ENCODE results near the gene ABCA2.

Gene ABCA2

DNA sequence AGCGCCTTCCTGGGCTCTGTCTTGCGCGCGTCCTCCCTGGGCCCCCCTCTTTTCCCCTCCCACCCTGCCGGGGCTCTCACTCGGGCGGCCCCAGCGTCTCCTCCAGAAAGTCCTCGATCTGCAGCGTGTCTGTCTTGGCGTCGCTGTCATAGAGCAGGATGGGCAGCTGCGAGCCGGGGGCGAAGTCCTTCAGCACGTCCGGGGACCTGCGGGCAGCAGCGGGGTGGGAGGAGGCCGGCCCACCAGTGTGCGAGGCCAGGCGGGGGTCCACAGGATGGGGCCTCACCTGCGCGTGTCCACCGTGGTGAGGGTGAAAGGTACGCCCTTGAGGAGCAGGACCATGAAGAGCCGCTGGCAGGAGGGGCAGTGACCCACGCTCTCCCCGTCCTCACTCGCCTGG lies 32.7 kb downstream of the ABCA2 start:
- H3K36me3 ChIP-seq (ENCODE audit: low read length) = no peaks in the 10 kb centered on the region
- H3K9ac ChIP-seq (ENCODE audit: low read length) = no peak overlapping the region
- no peaks in the 10 kb centered on the region for H3K27me3 ChIP-seq (ENCODE audit: low read length)
- H3K27ac ChIP-seq (ENCODE audit: low read depth, low read length) = no peak overlapping the region
- no peak for TF ChIP-seq CTCF (IDR thresholded peaks at IDR 0.05; ENCODE audit: insufficient read depth, low read length, poor library complexity, severe bottlenecking)
- TF ChIP-seq EZH2phosphoT487 (conservative IDR thresholded peaks at IDR 0.05; ENCODE audit: low read length) = no peak
- H3K4me3 ChIP-seq (ENCODE audit: insufficient read depth, low read length, poor library complexity, severe bottlenecking) = no peak overlapping the region
- no peaks in the 10 kb centered on the region for H3K9me2 ChIP-seq (replicated peaks; ENCODE audit: insufficient read depth, low read length)
- no peak overlapping the region for H2AFZ ChIP-seq (ENCODE audit: low read depth, low read length, severe bottlenecking)
- H3F3A ChIP-seq (ENCODE audit: insufficient read depth) = no peaks in the 10 kb centered on the region
- no peak overlapping the region for H3K4me2 ChIP-seq (ENCODE audit: low read depth, low read length, poor library complexity, severe bottlenecking)
- H4K20me1 ChIP-seq (ENCODE audit: low read depth, low read length) = no peaks in the 10 kb centered on the region
- no peaks in the 10 kb centered on the region for H3K9me3 ChIP-seq (ENCODE audit: insufficient read depth, low read length)
- H3K79me2 ChIP-seq (ENCODE audit: insufficient read depth, low read length) = no peaks in the 10 kb centered on the region

- no peaks in the 10 kb centered on the region for H3K9me2 ChIP-seq (replicated peaks; ENCODE audit: insufficient read depth, low read length)
- H3K9me3 ChIP-seq (ENCODE audit: insufficient read depth, low read length) = no peaks in the 10 kb centered on the region
- no peak overlapping the region for H3K4me2 ChIP-seq (ENCODE audit: low read depth, low read length, poor library complexity, severe bottlenecking)
- no peaks in the 10 kb centered on the region for H3K27me3 ChIP-seq (ENCODE audit: low read length)
- H2AFZ ChIP-seq (ENCODE audit: low read depth, low read length, severe bottlenecking) = no peak overlapping the region
- no peak overlapping the region for H3K4me3 ChIP-seq (ENCODE audit: insufficient read depth, low read length, poor library complexity, severe bottlenecking)
- H4K20me1 ChIP-seq (ENCODE audit: low read depth, low read length) = no peaks in the 10 kb centered on the region
- TF ChIP-seq EZH2phosphoT487 (conservative IDR thresholded peaks at IDR 0.05; ENCODE audit: low read length) (no peak), CTCF (IDR thresholded peaks at IDR 0.05; ENCODE audit: insufficient read depth, low read length, poor library complexity, severe bottlenecking) (no peak)
- H3K79me2 ChIP-seq (ENCODE audit: insufficient read depth, low read length) = no peaks in the 10 kb centered on the region
- no peak overlapping the region for H3K9ac ChIP-seq (ENCODE audit: low read length)
- no peak overlapping the region for H3K27ac ChIP-seq (ENCODE audit: low read depth, low read length)
- no peaks in the 10 kb centered on the region for H3K36me3 ChIP-seq (ENCODE audit: low read length)
- no peaks in the 10 kb centered on the region for H3F3A ChIP-seq (ENCODE audit: insufficient read depth)
These were observed 33.2 kb downstream of the ABCA2 start for GRCh38 chr9:136994888-136995230.

DNA sequence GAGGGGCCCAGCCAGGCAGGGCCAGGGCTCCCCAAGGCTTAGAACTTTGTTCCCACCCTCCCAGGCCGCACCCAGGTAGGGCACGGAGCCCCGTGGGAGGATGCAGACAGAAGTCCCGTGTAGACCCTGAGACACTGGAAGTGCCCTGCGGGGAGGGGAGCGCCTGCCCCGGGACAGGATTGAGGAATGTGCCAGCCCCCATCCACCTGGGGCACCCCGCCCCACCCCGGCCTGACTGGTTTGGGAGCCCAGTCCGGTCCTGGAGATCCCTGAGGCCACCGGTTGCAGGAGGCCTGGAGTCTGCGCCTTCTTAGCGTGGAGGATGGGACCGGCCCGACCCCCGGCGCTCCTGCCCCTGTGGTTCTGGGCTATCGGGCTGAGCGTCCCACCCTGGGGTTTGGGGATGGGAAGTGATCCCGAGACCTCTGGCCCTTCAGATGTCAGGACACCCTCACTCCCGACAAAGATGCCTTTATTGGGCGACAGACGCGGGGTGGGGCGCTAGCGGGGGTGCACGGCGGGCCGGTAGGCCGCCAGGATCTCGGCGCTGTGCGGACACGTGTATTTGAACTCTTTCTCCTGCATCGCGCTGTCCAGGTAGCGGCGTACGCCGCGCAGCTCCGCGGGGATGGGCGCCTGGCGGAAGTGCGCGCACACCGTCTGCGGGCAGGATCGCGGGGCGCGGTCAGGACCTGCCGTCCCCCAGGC lies 33.7 kb downstream of the ABCA2 start:
- Histone ChIP-seq H4K20me1 (ENCODE audit: low read depth, low read length) (no peaks in the 10 kb centered on the region), H3K36me3 (ENCODE audit: low read length) (no peaks in the 10 kb centered on the region), H3F3A (ENCODE audit: insufficient read depth) (no peaks in the 10 kb centered on the region), H3K4me2 (ENCODE audit: low read depth, low read length, poor library complexity, severe bottlenecking) (no peak overlapping the region), H3K9me3 (ENCODE audit: insufficient read depth, low read length) (no peaks in the 10 kb centered on the region), H3K9ac (ENCODE audit: low read length) (no peak overlapping the region), H3K9me2 (replicated peaks; ENCODE audit: insufficient read depth, low read length) (no peaks in the 10 kb centered on the region), H3K27me3 (ENCODE audit: low read length) (no peaks in the 10 kb centered on the region), H3K27ac (ENCODE audit: low read depth, low read length) (no peak overlapping the region), H2AFZ (ENCODE audit: low read depth, low read length, severe bottlenecking) (no peak overlapping the region), H3K4me3 (ENCODE audit: insufficient read depth, low read length, poor library complexity, severe bottlenecking) (no peak overlapping the region), H3K79me2 (ENCODE audit: insufficient read depth, low read length) (no peaks in the 10 kb centered on the region)
- TF ChIP-seq CTCF (IDR thresholded peaks at IDR 0.05; ENCODE audit: insufficient read depth, low read length, poor library complexity, severe bottlenecking) = no peak
- no peak for TF ChIP-seq EZH2phosphoT487 (conservative IDR thresholded peaks at IDR 0.05; ENCODE audit: low read length)
